Epithelial cell of alveolus of lung (primary cell): Measurements from ENCODE around the gene ZFYVE9. TPM values are rescaled to one million over a fixed set of nuclear protein-coding genes. Genes with fewer than 3 reads are reported as not detected.

ENCODE experiments used
- total RNA-seq: library from RNA; depleted of rRNA; stranded (reverse); fragments of >200 nt; gene quantifications from 2 replicates; pipeline ENCODE4 v1.2.1, GENCODE V29; 2015

ZFYVE9 gene
- 14.2 and 22.2 TPM in 2 replicates for total RNA-seq

GRCh38 chr1:52141513-52142219, at the start of gene ZFYVE9:
TSS of gene ZFYVE9 (plus strand) at chr1:52142089. CDS start at chr1:52233207, 91,118 bp downstream.

GRCh38 chr1:52365746-52366516, 224.0 kb downstream of the ZFYVE9 start, which contains the start of gene CC2D1B:
TSS of gene CC2D1B (minus strand) at chr1:52366205. CDS start at chr1:52364620, 1,585 bp downstream.

Other genes starting within 250 kb of the ZFYVE9 start
- 3.9 and 13.1 TPM in 2 replicates for gene RAB3B, start 151.4 kb upstream of the ZFYVE9 start, total RNA-seq
- gene KTI12, start 108.3 kb upstream of the ZFYVE9 start, total RNA-seq = 11.0 and 15.3 TPM in 2 replicates
- 41.9 and 63.1 TPM in 2 replicates for gene TXNDC12, start 86.9 kb upstream of the ZFYVE9 start, total RNA-seq
- gene BTF3L4, start 85.8 kb upstream of the ZFYVE9 start, total RNA-seq = 41.0 and 51.8 TPM in 2 replicates
- 23.4 and 24.1 TPM in 2 replicates for gene CC2D1B, start 224.1 kb downstream of the ZFYVE9 start, total RNA-seq